ENCODE data around the gene IRAK3. TPM values are rescaled to one million over a fixed set of nuclear protein-coding genes. Genes with fewer than 3 reads are reported as not detected.
"Not testable (repeated sequence)": the region's sequence is repeated elsewhere in the genome, so short reads cannot be mapped to it uniquely, and the experiment has no call there.

Gene IRAK3
- total RNA-seq, 1 experiment from 2014 or later = not detected

GRCh38 chr12:66162701-66163100, 26.3 kb upstream of the IRAK3 start:
- no peaks in the 10 kb centered on the region for H3K9me3 ChIP-seq (replicated peaks)
- H3K27me3 ChIP-seq (replicated peaks) = no peaks in the 10 kb centered on the region

GRCh38 chr12:66163289-66163688, 25.7 kb upstream of the IRAK3 start:
- Histone ChIP-seq H3K27ac (no peak overlapping the region), H3K36me3 (peaks cover 59% of the 10 kb centered on the region), H3K9me3 (replicated peaks) (no peaks in the 10 kb centered on the region), H3K4me3 (no peak overlapping the region), H3K27me3 (replicated peaks) (no peaks in the 10 kb centered on the region), H3K4me1 (replicated peaks) (peaks cover 8% of the 10 kb centered on the region; the same call in 1 of the 2 replicates)
- DNase-seq (ENCODE audit: low read depth in 1 of 2, low spot score in 2 of 2) = no peak

More at GRCh38 chr12:66162701-66163100, 26.3 kb upstream of the IRAK3 start:
- peaks cover 57% of the 10 kb centered on the region for H3K36me3 ChIP-seq
- no peak overlapping the region for H3K4me3 ChIP-seq
- no peak for DNase-seq (ENCODE audit: low read depth in 1 of 2, low spot score in 2 of 2)
- H3K4me1 ChIP-seq (replicated peaks) = peaks cover 3% of the 10 kb centered on the region; the same call in 1 of the 2 replicates
- no peak overlapping the region for H3K27ac ChIP-seq

GRCh38 chr12:66164349-66164821, 24.6 kb upstream of the IRAK3 start:
- Histone ChIP-seq H3K36me3 (peaks cover 51% of the 10 kb centered on the region), H3K27me3 (replicated peaks) (no peaks in the 10 kb centered on the region), H3K9me3 (replicated peaks) (no peaks in the 10 kb centered on the region), H3K4me3 (no peak overlapping the region), H3K27ac (no peak overlapping the region), H3K4me1 (replicated peaks) (peaks cover 12% of the 10 kb centered on the region; the same call in 1 of the 2 replicates)
- DNase-seq (ENCODE audit: low read depth in 1 of 2, low spot score in 2 of 2) = no peak

GRCh38 chr12:66165141-66165540, 23.9 kb upstream of the IRAK3 start:
- H3K36me3 ChIP-seq = peaks cover 46% of the 10 kb centered on the region
- DNase-seq (ENCODE audit: low read depth in 1 of 2, low spot score in 2 of 2) = no peak
- H3K27ac ChIP-seq = no peak overlapping the region
- no peaks in the 10 kb centered on the region for H3K9me3 ChIP-seq (replicated peaks)
- H3K4me1 ChIP-seq (replicated peaks) = peaks cover 12% of the 10 kb centered on the region
- no peak overlapping the region for H3K4me3 ChIP-seq
- H3K27me3 ChIP-seq (replicated peaks) = no peaks in the 10 kb centered on the region

- Histone ChIP-seq H3K27me3 (replicated peaks) (no peaks in the 10 kb centered on the region), H3K9me3 (replicated peaks) (no peaks in the 10 kb centered on the region), H3K36me3 (peaks cover 41% of the 10 kb centered on the region), H3K4me3 (no peak overlapping the region), H3K27ac (no peak overlapping the region), H3K4me1 (replicated peaks) (peaks cover 12% of the 10 kb centered on the region)
- no peak for DNase-seq (ENCODE audit: low read depth in 1 of 2, low spot score in 2 of 2)
Measured at GRCh38 chr12:66166561-66166960, 22.5 kb upstream of the IRAK3 start.

GRCh38 chr12:66168410-66168809, 20.6 kb upstream of the IRAK3 start:
- H3K4me3 ChIP-seq = peak overlapping the region; percentile 66
- H3K27ac ChIP-seq = peak overlapping the region; percentile 94
- no peaks in the 10 kb centered on the region for H3K9me3 ChIP-seq (replicated peaks)
- DNase-seq (ENCODE audit: low read depth in 1 of 2, low spot score in 2 of 2) = no peak
- H3K4me1 ChIP-seq (replicated peaks) = peaks cover 12% of the 10 kb centered on the region
- no peaks in the 10 kb centered on the region for H3K27me3 ChIP-seq (replicated peaks)
- H3K36me3 ChIP-seq = peaks cover 41% of the 10 kb centered on the region

GRCh38 chr12:66169221-66170170, 19.5 kb upstream of the IRAK3 start, which contains the start of gene TMBIM4:
TSS of gene TMBIM4 (minus strand) at chr12:66169996. CDS start at chr12:66169951, 45 bp downstream.
- no peaks in the 10 kb centered on the region for H3K27me3 ChIP-seq (replicated peaks)
- DNase-seq (ENCODE audit: low read depth in 1 of 2, low spot score in 2 of 2) = peak; percentile 92 to 97
- peak within 1 kb of the TSS; percentile 66 for H3K4me3 ChIP-seq
- H3K27ac ChIP-seq = peak within 1 kb of the TSS; percentile 94
- no peaks in the 10 kb centered on the region for H3K9me3 ChIP-seq (replicated peaks)
- H3K4me1 ChIP-seq (replicated peaks) = peaks cover 12% of the 10 kb centered on the region
- peaks cover 32% of the 10 kb centered on the region for H3K36me3 ChIP-seq

GRCh38 chr12:66170606-66171005, 18.4 kb upstream of the IRAK3 start:
- no peak for DNase-seq (ENCODE audit: low read depth in 1 of 2, low spot score in 2 of 2)
- H3K27me3 ChIP-seq (replicated peaks) = no peaks in the 10 kb centered on the region
- H3K36me3 ChIP-seq = peaks cover 23% of the 10 kb centered on the region
- H3K4me1 ChIP-seq (replicated peaks) = peaks cover 12% of the 10 kb centered on the region
- H3K4me3 ChIP-seq = peak overlapping the region; percentile 66
- H3K9me3 ChIP-seq (replicated peaks) = no peaks in the 10 kb centered on the region
- H3K27ac ChIP-seq = peak overlapping the region; percentile 94

GRCh38 chr12:66174391-66175325, 14.4 kb upstream of the IRAK3 start:
- not testable (repeated sequence) for H3K27me3 ChIP-seq (replicated peaks); H3K4me1 ChIP-seq (replicated peaks); H3K36me3 ChIP-seq; H3K27ac ChIP-seq; H3K9me3 ChIP-seq (replicated peaks); H3K4me3 ChIP-seq; DNase-seq (ENCODE audit: low read depth in 1 of 2, low spot score in 2 of 2)

- no peak overlapping the region for H3K27ac ChIP-seq
- no peaks in the 10 kb centered on the region for H3K9me3 ChIP-seq (replicated peaks)
- no peak overlapping the region for H3K4me3 ChIP-seq
- H3K4me1 ChIP-seq (replicated peaks) = no peaks in the 10 kb centered on the region
- 0 out of 2 replicates have a peak, but pooled peaks cover 7% of the 10 kb centered on the region for H3K27me3 ChIP-seq (replicated peaks)
- H3K36me3 ChIP-seq = no peaks in the 10 kb centered on the region
- DNase-seq (ENCODE audit: low read depth in 1 of 2, low spot score in 2 of 2) = no peak
Measured at GRCh38 chr12:66176105-66176900, 12.7 kb upstream of the IRAK3 start.

- no peak overlapping the region for H3K4me3 ChIP-seq
- no peak for DNase-seq (ENCODE audit: low read depth in 1 of 2, low spot score in 2 of 2)
- no peaks in the 10 kb centered on the region for H3K4me1 ChIP-seq (replicated peaks)
- 0 out of 2 replicates have a peak, but pooled peaks cover 3% of the 10 kb centered on the region for H3K27me3 ChIP-seq (replicated peaks)
- H3K9me3 ChIP-seq (replicated peaks) = no peaks in the 10 kb centered on the region
- H3K36me3 ChIP-seq = no peaks in the 10 kb centered on the region
- no peak overlapping the region for H3K27ac ChIP-seq
Measured at GRCh38 chr12:66182956-66183355, 6.1 kb upstream of the IRAK3 start.

- not testable (repeated sequence) for H3K27ac ChIP-seq; H3K27me3 ChIP-seq (replicated peaks); H3K9me3 ChIP-seq (replicated peaks); H3K4me1 ChIP-seq (replicated peaks); H3K4me3 ChIP-seq; DNase-seq (ENCODE audit: low read depth in 1 of 2, low spot score in 2 of 2); H3K36me3 ChIP-seq
Measured at GRCh38 chr12:66184822-66185221, 4.2 kb upstream of the IRAK3 start.

GRCh38 chr12:66187036-66187435, 2.0 kb upstream of the IRAK3 start:
- Histone ChIP-seq H3K36me3 (no peaks in the 10 kb centered on the region), H3K4me3 (no peak overlapping the region), H3K4me1 (replicated peaks) (peaks cover 6% of the 10 kb centered on the region), H3K9me3 (replicated peaks) (no peaks in the 10 kb centered on the region), H3K27ac (no peak overlapping the region), H3K27me3 (replicated peaks) (no peaks in the 10 kb centered on the region)
- DNase-seq (ENCODE audit: low read depth in 1 of 2, low spot score in 2 of 2) = no peak
